ENCODE results near the gene MTMR11. TPM values are rescaled to one million over a fixed set of nuclear protein-coding genes. Genes with fewer than 3 reads are reported as not detected.
A peak's percentile ranks its signal among the peaks of the same experiment; 100 is the strongest.
"Not testable (repeated sequence)": the region's sequence is repeated elsewhere in the genome, so short reads cannot be mapped to it uniquely, and the experiment has no call there.

The MTMR11 gene
- total RNA-seq, 2 experiments from 2014 or later, result 0.51 to 0.86 TPM

- intact Hi-C loops (cut with micrococcal nuclease), result no loop called here
Measured at GRCh38 chr1:149949911-149950310, 13.2 kb upstream of the MTMR11 start.

GRCh38 chr1:149945206-149945605 lies 8.5 kb upstream of the MTMR11 start:
- Mint-ChIP-seq H3K9me3 (no peaks in the 10 kb centered on the region), H3K4me3 (no peak overlapping the region), H3K27me3 (no peaks in the 10 kb centered on the region), H3K36me3 (ENCODE audit: low read depth) (peaks cover 35% of the 10 kb centered on the region), H3K4me1 (ENCODE audit: low read depth) (peaks cover 3% of the 10 kb centered on the region), H3K27ac (no peak overlapping the region)
- DNase-seq, result no peak
- no peak for ATAC-seq
- ChIA-PET CTCF (no interaction called here), POLR2A (interaction anchor here (0.7 kb wide), 1 partner anchor 17 kb away, joined by 4 read pairs; no protein-coding TSS in a partner anchor)
- intact Hi-C loops (cut with micrococcal nuclease), result no loop called here
- TF ChIP-seq CTCF (IDR thresholded peaks at IDR 0.05), result no peak

More at GRCh38 chr1:149949911-149950310, 13.2 kb upstream of the MTMR11 start:
- no peaks in the 10 kb centered on the region for H3K4me1 Mint-ChIP-seq (ENCODE audit: low read depth)
- H3K4me3 Mint-ChIP-seq, result no peak overlapping the region
- ChIA-PET CTCF (interaction anchor here (1.1 kb wide), 1 partner anchor 100 kb away, joined by 3 read pairs; no protein-coding TSS in a partner anchor), POLR2A (interaction anchor here (2.0 kb wide), 1 partner anchor 62 kb away, joined by 5 read pairs; a partner anchor contains a TSS)
- peaks cover 47% of the 10 kb centered on the region for H3K36me3 Mint-ChIP-seq (ENCODE audit: low read depth)
- no peak overlapping the region for H3K27ac Mint-ChIP-seq
- no peaks in the 10 kb centered on the region for H3K27me3 Mint-ChIP-seq
- no peak for ATAC-seq
- no peak for TF ChIP-seq CTCF (IDR thresholded peaks at IDR 0.05)
- H3K9me3 Mint-ChIP-seq, result no peaks in the 10 kb centered on the region
- DNase-seq, result no peak

DNA sequence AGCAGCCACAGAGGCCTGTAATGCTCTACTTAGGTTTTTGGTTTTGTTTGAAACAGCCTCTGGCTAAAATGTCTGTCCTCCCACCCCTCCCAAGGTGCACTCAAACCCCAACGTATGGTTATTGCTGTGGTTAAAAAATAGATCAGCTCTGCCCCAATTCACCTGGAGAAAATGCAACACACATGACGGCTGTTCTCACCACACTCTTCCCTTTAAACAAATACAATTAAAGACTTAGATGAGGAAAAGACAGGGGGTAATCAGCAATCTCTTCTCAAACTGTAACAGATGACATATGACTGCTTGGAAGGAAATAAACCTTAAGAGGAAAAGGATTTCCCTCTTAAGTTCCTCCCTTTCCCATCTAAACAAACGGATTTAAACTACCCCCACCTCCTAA lies 6.2 kb upstream of the MTMR11 start:
- Mint-ChIP-seq H3K27me3 (no peaks in the 10 kb centered on the region), H3K4me3 (no peak overlapping the region), H3K4me1 (ENCODE audit: low read depth) (peaks cover 18% of the 10 kb centered on the region), H3K27ac (peak overlapping the region; percentile 8), H3K36me3 (ENCODE audit: low read depth) (peaks cover 24% of the 10 kb centered on the region), H3K9me3 (no peaks in the 10 kb centered on the region)
- no peak for ATAC-seq
- TF ChIP-seq CTCF (IDR thresholded peaks at IDR 0.05), result no peak
- DNase-seq, result no peak
- CTCF ChIA-PET, result interaction anchor here (0.8 to 1.3 kb wide), 3 partner anchors 20 to 223 kb away, joined by 3 to 5 read pairs (median 3); no protein-coding TSS in a partner anchor
- intact Hi-C loops (cut with micrococcal nuclease), result no loop called here
- POLR2A ChIA-PET, result interaction anchor here (0.9 kb wide), 1 partner anchor 57 kb away, joined by 3 read pairs; a partner anchor contains a TSS

DNA sequence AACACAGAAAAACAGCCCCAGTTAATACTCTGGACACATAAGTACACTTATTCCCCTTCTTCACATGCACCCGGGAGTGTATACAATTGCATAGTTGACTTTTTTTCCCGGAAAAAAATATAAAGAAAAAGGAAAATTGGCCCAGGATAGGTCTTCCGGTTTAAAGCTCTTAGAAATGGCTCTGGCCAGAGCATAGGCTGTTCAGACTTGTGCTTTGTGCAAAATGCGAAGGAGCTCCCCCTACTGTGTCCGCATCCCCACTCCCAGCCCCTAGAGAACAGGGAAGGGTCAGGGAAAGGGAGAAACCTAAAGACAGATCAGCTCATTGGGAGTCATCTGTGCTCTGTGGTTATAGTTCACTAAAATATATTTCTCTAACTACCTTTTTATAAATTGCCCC lies 5.5 kb upstream of the MTMR11 start:
- Mint-ChIP-seq H3K4me1 (ENCODE audit: low read depth) (peaks cover 25% of the 10 kb centered on the region), H3K27ac (no peak overlapping the region), H3K36me3 (ENCODE audit: low read depth) (peaks cover 19% of the 10 kb centered on the region), H3K4me3 (no peak overlapping the region), H3K27me3 (no peaks in the 10 kb centered on the region), H3K9me3 (no peaks in the 10 kb centered on the region)
- intact Hi-C loops (cut with micrococcal nuclease), result no loop called here
- no peak for TF ChIP-seq CTCF (IDR thresholded peaks at IDR 0.05)
- DNase-seq, result no peak
- ChIA-PET POLR2A (no interaction called here), CTCF (interaction anchor here (0.8 to 1.3 kb wide), 2 partner anchors 20 to 109 kb away, joined by 3 read pairs; no protein-coding TSS in a partner anchor)
- no peak for ATAC-seq

DNA sequence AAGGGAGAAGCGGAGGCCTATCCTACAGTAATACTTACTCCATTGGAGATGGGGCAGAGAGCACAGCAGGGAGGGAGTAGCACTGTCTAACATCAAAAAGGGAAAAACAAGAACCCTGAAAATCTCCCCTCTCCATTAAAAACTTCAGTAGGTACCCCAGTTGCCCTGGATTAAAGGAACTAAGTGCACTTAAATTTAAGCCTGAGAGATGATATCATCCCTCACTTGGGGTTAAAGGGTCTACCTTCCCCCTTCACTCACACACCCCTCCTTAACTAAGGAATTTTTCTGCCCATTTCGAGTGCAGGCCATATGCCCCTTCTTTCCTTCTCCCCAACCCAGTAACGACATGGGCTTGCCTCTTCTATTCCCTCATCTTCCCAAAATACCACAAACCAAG lies 3.7 kb upstream of the MTMR11 start:
- intact Hi-C loops (cut with micrococcal nuclease), result no loop called here
- no peaks in the 10 kb centered on the region for H3K27me3 Mint-ChIP-seq
- ChIA-PET CTCF (no interaction called here), POLR2A (interaction anchor here (0.6 to 0.9 kb wide), 3 partner anchors 12 to 631 kb away, joined by 3 to 4 read pairs (median 3); a partner anchor contains a TSS)
- ATAC-seq (no peak), DNase-seq (no peak)
- TF ChIP-seq CTCF (IDR thresholded peaks at IDR 0.05), result no peak
- no peak overlapping the region for H3K4me3 Mint-ChIP-seq
- H3K4me1 Mint-ChIP-seq (ENCODE audit: low read depth), result peaks cover 28% of the 10 kb centered on the region
- H3K9me3 Mint-ChIP-seq, result no peaks in the 10 kb centered on the region
- H3K27ac Mint-ChIP-seq, result no peak overlapping the region
- H3K36me3 Mint-ChIP-seq (ENCODE audit: low read depth), result peaks cover 15% of the 10 kb centered on the region

GRCh38 chr1:149938668-149939003 lies 2.0 kb upstream of the MTMR11 start:
- intact Hi-C loops (cut with micrococcal nuclease); DNase-seq; H3K27me3 Mint-ChIP-seq; ATAC-seq; H3K4me3 Mint-ChIP-seq; H3K36me3 Mint-ChIP-seq (ENCODE audit: low read depth); H3K9me3 Mint-ChIP-seq: not testable (repeated sequence)
- CTCF ChIA-PET, result interaction anchor here (1.2 kb wide), 1 partner anchor 24 kb away, joined by 3 read pairs; no protein-coding TSS in a partner anchor
- H3K27ac Mint-ChIP-seq, result peak overlapping the region; percentile 53
- H3K4me1 Mint-ChIP-seq (ENCODE audit: low read depth), result peaks cover 28% of the 10 kb centered on the region
- POLR2A ChIA-PET, result interaction anchor here (0.5 to 1.9 kb wide), 4 partner anchors 11 to 285 kb away, joined by 3 to 10 read pairs (median 6); partner anchors contain the start of gene SF3B4
